ENCODE results near the gene RAB24.

- TF ChIP-seq SIN3A (IDR thresholded peaks at IDR 0.05; ENCODE audit: borderline replicate concordance, insufficient read depth, low read length) (no peak), REST (IDR thresholded peaks at IDR 0.05; ENCODE audit: insufficient read depth in 1 of 2, low read depth in 2 of 2, low read length in 2 of 2) (no peak), POLR2AphosphoS5 (IDR thresholded peaks at IDR 0.05; ENCODE audit: low read depth, low read length) (no peak), TAF1 (IDR thresholded peaks at IDR 0.05; ENCODE audit: borderline replicate concordance, insufficient read depth, low read length) (no peak), FOXP2 (optimal IDR thresholded peaks at IDR 0.05; ENCODE audit: borderline replicate concordance, extremely low read depth, extremely low read length, insufficient read depth) (no peak)
Measured at GRCh38 chr5:177310332-177310731, 6.8 kb upstream of the RAB24 start.

All from PFSK-1 (cell line).